H1 (cell line): ENCODE data around the gene MDM4. TPM values are rescaled to one million over a fixed set of nuclear protein-coding genes. Genes with fewer than 3 reads are reported as not detected.

Experiments used
- HDAC2 ChIP-seq, 2 experiments: fragments of 300-600 bp in 1 of 2; sonication (generic) in 1 of 2; IDR thresholded peaks; 2 replicates each; pipeline ENCODE4 v1.6.1; 2011 to 2012; ENCODE audit warnings: low read depth in 2 of 2, low read length in 2 of 2, mild to moderate bottlenecking in 2 of 2, moderate library complexity in 2 of 2, borderline replicate concordance in 1 of 2, inconsistent platforms in 1 of 2
- polyA plus RNA-seq, 7 experiments: library from polyadenylated mRNA; depleted of rRNA in 3 of 7; stranded (reverse) in 5 of 7; unstranded in 2 of 7; fragments of >200 nt in 5 of 7; fragments of 200-250 nt in 2 of 7; gene quantifications; 1 replicate in 5 of 7; 2 replicates in 1 of 7; 4 replicates in 1 of 7; pipeline versions ENCODE4 v1.2.1 to v1.2.3, GENCODE V29; 2011 to 2013; ENCODE audit warnings: missing spikeins in 2 of 7, mixed read lengths in 2 of 7
- total RNA-seq: library from RNA; stranded (reverse); fragmentation: NEBNext Ultra II Directional; extraction: Animal tissue kit (Norgen Biotek cat#: 25700); gene quantifications from 2 replicates; pipeline ENCODE4 v1.2.1, GENCODE V29; 2021

The MDM4 gene
- total and polyA plus RNA-seq, 2 of the 8 experiments (the other 6 are each of a cell fraction or from before 2014, with no cell fraction given) = 10.8 to 84.9 TPM

DNA sequence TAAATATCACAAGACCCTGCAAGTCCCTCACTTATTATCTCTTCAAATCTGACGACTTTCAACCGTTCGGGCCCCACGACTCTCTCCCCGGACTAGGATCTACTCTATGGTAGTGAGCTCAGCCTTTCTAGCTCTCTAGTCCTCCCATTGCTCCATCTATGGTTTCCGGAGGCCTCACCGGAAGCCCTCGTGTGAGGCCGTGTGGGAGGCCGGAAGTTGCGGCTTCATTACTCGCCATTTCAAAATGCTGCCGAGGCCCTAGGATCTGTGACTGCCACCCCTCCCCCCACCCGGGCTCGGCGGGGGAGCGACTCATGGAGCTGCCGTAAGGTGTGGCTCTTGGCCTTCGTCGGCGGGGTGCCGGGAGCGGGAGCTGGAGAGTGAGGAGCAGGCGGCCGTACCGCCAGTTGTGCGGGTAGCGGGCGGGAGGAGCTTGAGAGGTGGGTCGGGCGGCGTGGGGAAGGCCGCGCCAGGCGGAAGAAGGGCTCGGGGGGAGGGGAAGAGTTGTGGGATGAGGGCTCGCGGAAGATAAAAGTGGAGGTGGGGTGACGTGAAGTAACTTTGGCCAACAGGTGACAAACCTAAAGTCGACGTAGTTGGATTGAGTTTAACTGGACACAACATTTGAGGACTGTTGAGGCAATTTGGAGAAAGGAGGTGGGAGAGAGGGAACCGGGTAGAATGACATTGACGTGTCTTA lies at the start of gene MDM4 (continued):
- TF ChIP-seq HDAC2 (IDR thresholded peaks at IDR 0.05; ENCODE audit: borderline replicate concordance in 1 of 2, low read depth in 2 of 2, low read length in 2 of 2) = 0 out of 4 replicates have a peak, but pooled peaks of 1 of the 2 experiments have one; percentile 75
- TF ChIP-seq, all 59 proteins: peak for 27
